Parathyroid adenoma (tissue), 2 donors: ENCODE results near the gene ITIH3.

Experiments used
- H2AFZ ChIP-seq: fragments of 300-600 bp; sonication (generic); one replicate; pipeline ENCODE4 v1.7.0; 2017; ENCODE audit warnings: antibody characterized with exemption, mild to moderate bottlenecking
- H3K27ac ChIP-seq: fragments of 300-600 bp; sonication (generic); one replicate; pipeline ENCODE4 v1.7.0; 2017
- H3K27me3 ChIP-seq: fragments of 300-600 bp; sonication (generic); one replicate; pipeline ENCODE4 v1.7.0; 2017; ENCODE audit warnings: low read length; ENCODE audit not compliant: control insufficient read depth, insufficient read depth
- H3K36me3 ChIP-seq: fragments of 300-600 bp; sonication (generic); one replicate; pipeline ENCODE4 v1.7.0; 2017; ENCODE audit warnings: low read length; ENCODE audit not compliant: control insufficient read depth, insufficient read depth
- H3K4me1 ChIP-seq: fragments of 300-600 bp; sonication (generic); one replicate; pipeline ENCODE4 v1.7.0; 2017; ENCODE audit warnings: control low read depth
- H3K4me2 ChIP-seq: fragments of 300-600 bp; sonication (generic); one replicate; pipeline ENCODE4 v1.7.0; 2017; ENCODE audit warnings: low read length
- H3K4me3 ChIP-seq: fragments of 300-600 bp; sonication (generic); one replicate; pipeline ENCODE4 v1.7.0; 2017; ENCODE audit warnings: low read depth, low read length
- H3K79me2 ChIP-seq: fragments of 300-600 bp; sonication (generic); one replicate; pipeline ENCODE4 v1.7.0; 2017; ENCODE audit warnings: control low read depth
- H3K9ac ChIP-seq: fragments of 300-600 bp; sonication (generic); one replicate; pipeline ENCODE4 v1.7.0; 2017; ENCODE audit warnings: mild to moderate bottlenecking
- H3K9me3 ChIP-seq: fragments of 300-600 bp; sonication (generic); one replicate; pipeline ENCODE4 v1.7.0; 2017; ENCODE audit warnings: low read length; ENCODE audit not compliant: control insufficient read depth
- TF ChIP-seq, protein P1 (sequence below): fragments of 300-600 bp; sonication (generic); IDR thresholded peaks from one replicate; pipeline ENCODE4 v1.7.0; 2017; ENCODE audit warnings: antibody characterized with exemption, mild to moderate bottlenecking
- donor health status: primary hyperparathyroidism.

The ITIH3 gene

DNA sequence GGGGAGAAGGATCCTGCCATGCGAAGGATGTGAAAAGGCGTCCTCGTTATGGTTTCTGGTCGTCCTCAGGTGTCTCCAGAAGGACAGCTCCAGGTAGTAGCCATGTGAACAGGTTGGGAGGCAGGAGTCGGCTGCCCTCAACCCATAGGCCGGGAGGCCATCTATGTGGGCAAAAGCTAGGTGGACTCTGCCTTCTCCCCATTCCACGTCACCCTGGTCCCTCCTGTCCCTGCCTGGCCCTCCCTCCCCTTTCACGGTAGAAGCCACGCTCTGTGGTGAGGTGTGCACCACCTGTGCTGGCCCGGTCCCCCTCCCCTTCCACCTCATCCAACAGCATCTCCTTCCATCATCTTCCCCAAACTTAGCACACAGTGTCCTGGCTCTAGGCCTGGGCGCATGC, 16.3 kb downstream of the ITIH3 start:
- Histone ChIP-seq H3K9me3 (no peaks in the 10 kb centered on the region), H3K27me3 (no peaks in the 10 kb centered on the region), H2AFZ (no peak overlapping the region), H3K27ac (no peak overlapping the region), H3K9ac (no peak overlapping the region), H3K4me2 (no peak overlapping the region), H3K4me1 (no peaks in the 10 kb centered on the region), H3K79me2 (no peaks in the 10 kb centered on the region), H3K36me3 (no peaks in the 10 kb centered on the region), H3K4me3 (no peak overlapping the region)
- TF ChIP-seq, protein P1, sequence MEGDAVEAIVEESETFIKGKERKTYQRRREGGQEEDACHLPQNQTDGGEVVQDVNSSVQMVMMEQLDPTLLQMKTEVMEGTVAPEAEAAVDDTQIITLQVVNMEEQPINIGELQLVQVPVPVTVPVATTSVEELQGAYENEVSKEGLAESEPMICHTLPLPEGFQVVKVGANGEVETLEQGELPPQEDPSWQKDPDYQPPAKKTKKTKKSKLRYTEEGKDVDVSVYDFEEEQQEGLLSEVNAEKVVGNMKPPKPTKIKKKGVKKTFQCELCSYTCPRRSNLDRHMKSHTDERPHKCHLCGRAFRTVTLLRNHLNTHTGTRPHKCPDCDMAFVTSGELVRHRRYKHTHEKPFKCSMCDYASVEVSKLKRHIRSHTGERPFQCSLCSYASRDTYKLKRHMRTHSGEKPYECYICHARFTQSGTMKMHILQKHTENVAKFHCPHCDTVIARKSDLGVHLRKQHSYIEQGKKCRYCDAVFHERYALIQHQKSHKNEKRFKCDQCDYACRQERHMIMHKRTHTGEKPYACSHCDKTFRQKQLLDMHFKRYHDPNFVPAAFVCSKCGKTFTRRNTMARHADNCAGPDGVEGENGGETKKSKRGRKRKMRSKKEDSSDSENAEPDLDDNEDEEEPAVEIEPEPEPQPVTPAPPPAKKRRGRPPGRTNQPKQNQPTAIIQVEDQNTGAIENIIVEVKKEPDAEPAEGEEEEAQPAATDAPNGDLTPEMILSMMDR, result no peak

DNA sequence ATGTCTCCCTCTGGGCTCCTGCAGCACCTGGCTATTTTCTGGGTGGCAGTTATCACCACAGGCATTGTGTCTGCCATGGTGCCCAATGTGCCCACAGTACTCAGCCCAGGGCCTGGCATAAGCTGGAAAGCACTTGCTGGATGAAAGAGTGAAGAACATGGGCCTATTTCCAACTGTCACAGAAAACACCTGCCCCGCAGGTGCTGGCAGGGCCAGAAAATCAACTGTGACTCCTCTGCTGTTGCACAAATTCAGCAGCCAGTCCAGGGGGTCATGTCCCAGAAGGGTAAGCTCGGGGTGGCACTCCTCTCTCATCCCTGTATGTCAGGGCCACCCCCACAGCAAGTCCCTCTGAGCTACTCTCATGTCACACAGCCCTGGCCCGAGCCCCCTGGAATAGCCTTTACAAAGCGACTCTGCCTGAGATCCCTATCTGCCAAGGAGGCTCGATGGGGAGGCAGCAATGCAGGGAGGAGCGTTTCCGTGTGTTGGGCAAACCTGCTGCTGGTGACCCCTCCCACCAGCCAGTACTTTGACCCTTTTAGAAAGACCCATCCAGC, 16.9 kb downstream of the ITIH3 start:
- Histone ChIP-seq H3K4me2 (no peak overlapping the region), H3K4me3 (no peak overlapping the region), H3K27me3 (no peaks in the 10 kb centered on the region), H3K9ac (no peak overlapping the region), H3K36me3 (no peaks in the 10 kb centered on the region), H3K27ac (no peak overlapping the region), H3K79me2 (no peaks in the 10 kb centered on the region), H3K4me1 (no peaks in the 10 kb centered on the region), H3K9me3 (no peaks in the 10 kb centered on the region), H2AFZ (no peak overlapping the region)
- TF ChIP-seq, protein P1, result no peak

- Histone ChIP-seq H2AFZ (no peak overlapping the region), H3K4me2 (no peak overlapping the region), H3K4me1 (no peaks in the 10 kb centered on the region), H3K27me3 (no peaks in the 10 kb centered on the region), H3K9ac (no peak overlapping the region), H3K79me2 (no peaks in the 10 kb centered on the region), H3K9me3 (no peaks in the 10 kb centered on the region), H3K4me3 (no peak overlapping the region), H3K27ac (no peak overlapping the region), H3K36me3 (no peaks in the 10 kb centered on the region)
- TF ChIP-seq, protein P1, result no peak
Observed at GRCh38 chr3:52813810-52814209, 19.2 kb downstream of the ITIH3 start.

GRCh38 chr3:52816199-52816598, 21.6 kb downstream of the ITIH3 start:
- Histone ChIP-seq H3K9me3 (no peaks in the 10 kb centered on the region), H3K4me1 (no peaks in the 10 kb centered on the region), H3K4me3 (no peak overlapping the region), H3K27ac (no peak overlapping the region), H3K9ac (no peak overlapping the region), H3K27me3 (no peaks in the 10 kb centered on the region), H3K36me3 (no peaks in the 10 kb centered on the region), H3K79me2 (no peaks in the 10 kb centered on the region), H2AFZ (no peak overlapping the region), H3K4me2 (no peak overlapping the region)
- TF ChIP-seq, protein P1, result no peak

DNA sequence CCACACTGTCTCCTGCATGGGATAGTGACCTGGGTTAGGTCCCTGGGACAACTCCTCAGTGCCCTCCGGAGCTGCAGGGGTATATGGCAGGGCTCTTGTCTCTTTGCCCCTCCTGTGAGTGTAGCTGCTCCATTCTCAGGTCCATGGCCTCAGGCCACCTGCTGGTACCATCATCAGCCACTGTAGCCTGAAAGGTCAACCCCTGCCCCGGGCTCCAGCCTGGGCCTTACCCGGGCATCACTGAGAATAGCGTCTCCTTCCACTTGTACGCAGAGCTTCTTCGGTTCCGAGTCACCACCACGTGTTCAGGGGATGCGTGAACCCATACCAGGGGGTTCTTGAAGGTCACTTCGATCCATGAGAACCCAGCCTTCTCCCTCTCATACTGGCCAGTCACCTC, 22.1 kb downstream of the ITIH3 start:
- TF ChIP-seq, protein P1, result no peak
- no peaks in the 10 kb centered on the region for H3K36me3 ChIP-seq

More for the DNA sequence above, 22.1 kb downstream of the ITIH3 start:
- Histone ChIP-seq H3K4me2 (no peak overlapping the region), H3K9me3 (no peaks in the 10 kb centered on the region), H3K4me1 (no peaks in the 10 kb centered on the region), H3K27me3 (no peaks in the 10 kb centered on the region), H3K27ac (no peak overlapping the region), H3K4me3 (no peak overlapping the region), H2AFZ (no peak overlapping the region), H3K9ac (no peak overlapping the region), H3K79me2 (no peaks in the 10 kb centered on the region)
